ENCODE results near the gene SULT1A2.

SULT1A2 gene

DNA sequence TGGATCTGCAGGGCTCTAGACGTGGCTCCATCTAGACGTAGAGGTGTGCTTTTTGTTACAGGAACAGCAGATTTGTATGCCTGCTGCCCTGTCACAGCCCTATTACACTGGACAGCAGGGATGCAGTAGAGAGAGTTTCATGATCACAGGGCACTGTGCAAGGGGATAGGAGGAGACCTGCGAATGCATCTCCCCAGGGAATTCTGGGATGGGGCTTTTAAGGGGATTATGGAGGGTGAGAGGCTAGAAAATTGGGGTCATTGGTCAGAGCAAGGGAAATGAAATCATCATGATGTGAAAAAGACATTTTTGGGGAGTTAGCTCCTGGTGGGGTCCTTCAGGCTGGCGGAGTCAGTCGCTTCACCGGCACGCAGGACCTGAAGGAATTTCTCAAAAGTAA lies 54.2 kb downstream of the SULT1A2 start:
- H3K4me1 ChIP-seq (ENCODE audit: insufficient read depth, low read length, severe bottlenecking), result no peaks in the 10 kb centered on the region
- no peak for TF ChIP-seq EZH2 (IDR thresholded peaks at IDR 0.05; ENCODE audit: borderline replicate concordance, low read length)
- TF ChIP-seq, protein P1, sequence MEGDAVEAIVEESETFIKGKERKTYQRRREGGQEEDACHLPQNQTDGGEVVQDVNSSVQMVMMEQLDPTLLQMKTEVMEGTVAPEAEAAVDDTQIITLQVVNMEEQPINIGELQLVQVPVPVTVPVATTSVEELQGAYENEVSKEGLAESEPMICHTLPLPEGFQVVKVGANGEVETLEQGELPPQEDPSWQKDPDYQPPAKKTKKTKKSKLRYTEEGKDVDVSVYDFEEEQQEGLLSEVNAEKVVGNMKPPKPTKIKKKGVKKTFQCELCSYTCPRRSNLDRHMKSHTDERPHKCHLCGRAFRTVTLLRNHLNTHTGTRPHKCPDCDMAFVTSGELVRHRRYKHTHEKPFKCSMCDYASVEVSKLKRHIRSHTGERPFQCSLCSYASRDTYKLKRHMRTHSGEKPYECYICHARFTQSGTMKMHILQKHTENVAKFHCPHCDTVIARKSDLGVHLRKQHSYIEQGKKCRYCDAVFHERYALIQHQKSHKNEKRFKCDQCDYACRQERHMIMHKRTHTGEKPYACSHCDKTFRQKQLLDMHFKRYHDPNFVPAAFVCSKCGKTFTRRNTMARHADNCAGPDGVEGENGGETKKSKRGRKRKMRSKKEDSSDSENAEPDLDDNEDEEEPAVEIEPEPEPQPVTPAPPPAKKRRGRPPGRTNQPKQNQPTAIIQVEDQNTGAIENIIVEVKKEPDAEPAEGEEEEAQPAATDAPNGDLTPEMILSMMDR (IDR thresholded peaks at IDR 0.05; ENCODE audit: low read length), result no peak
- H3K9me3 ChIP-seq (ENCODE audit: low read length), result no peaks in the 10 kb centered on the region
- H4K20me1 ChIP-seq (ENCODE audit: insufficient read depth, low read length), result no peaks in the 10 kb centered on the region
- peaks cover 7% of the 10 kb centered on the region; the same call in 1 of the 2 replicates for H3K27me3 ChIP-seq (ENCODE audit: insufficient read depth, low read length)
- H2AFZ ChIP-seq (ENCODE audit: low read length), result no peak overlapping the region
- H3K4me2 ChIP-seq (ENCODE audit: low read length), result no peak overlapping the region
- peak overlapping the region; percentile 20 for H3K4me3 ChIP-seq (ENCODE audit: low read depth, low read length, poor library complexity, severe bottlenecking)
- H3F3A ChIP-seq (ENCODE audit: insufficient read depth, low read length), result no peaks in the 10 kb centered on the region
- no peaks in the 10 kb centered on the region for H3K79me2 ChIP-seq (ENCODE audit: insufficient read depth, low read length)
- no peaks in the 10 kb centered on the region for H3K9me2 ChIP-seq (ENCODE audit: low read depth, low read length)
- no peak overlapping the region for H3K9ac ChIP-seq (ENCODE audit: low read length)
- no peak overlapping the region for H3K27ac ChIP-seq (ENCODE audit: low read depth, low read length, poor library complexity, severe bottlenecking)
- no peaks in the 10 kb centered on the region for H3K36me3 ChIP-seq (ENCODE audit: insufficient read depth, low read length)

Measured in OCI-LY1 (cell line).